HG02798 (cell line): ENCODE data around the gene HIP1R.

Source experiments
- ATAC-seq: cut with Tn5 transposase; IDR thresholded peaks from one replicate; pipeline ENCODE4 v1.9.1; 2021; ENCODE audit warnings: mild to moderate bottlenecking; ENCODE audit not compliant: unreplicated experiment, poor library complexity

The HIP1R gene

GRCh38 chr12:122830517-122831214 lies 4.6 kb upstream of the HIP1R start:
- ATAC-seq, result no peak

- ATAC-seq, result no peak
Measured at GRCh38 chr12:122834104-122834920, 945 bp upstream of the HIP1R start.

GRCh38 chr12:122835750-122836026 lies 431 bp downstream of the HIP1R start:
- peak; percentile 49 for ATAC-seq

- ATAC-seq, result no peak
Measured at GRCh38 chr12:122836027-122836921, 1.0 kb downstream of the HIP1R start.

GRCh38 chr12:122837306-122838265 lies 2.3 kb downstream of the HIP1R start:
- ATAC-seq, result no peak

GRCh38 chr12:122838841-122839240 lies 3.6 kb downstream of the HIP1R start:
- no peak for ATAC-seq

- no peak for ATAC-seq
Measured at GRCh38 chr12:122839907-122840554, 4.8 kb downstream of the HIP1R start.

GRCh38 chr12:122840580-122841513 lies 5.6 kb downstream of the HIP1R start:
- ATAC-seq, result no peak

GRCh38 chr12:122841544-122842321 lies 6.5 kb downstream of the HIP1R start:
- no peak for ATAC-seq

GRCh38 chr12:122842505-122843405 lies 7.5 kb downstream of the HIP1R start:
- no peak for ATAC-seq

GRCh38 chr12:122843455-122843854 lies 8.2 kb downstream of the HIP1R start:
- ATAC-seq, result no peak

- ATAC-seq, result no peak
Measured at GRCh38 chr12:122844366-122844971, 9.2 kb downstream of the HIP1R start.

GRCh38 chr12:122845041-122845864 lies 10.0 kb downstream of the HIP1R start:
- ATAC-seq, result no peak

- no peak for ATAC-seq
Measured at GRCh38 chr12:122845865-122846621, 10.8 kb downstream of the HIP1R start.
